HepG2 (cell line): ENCODE measurements around the gene BICDL2. TPM values are rescaled to one million over a fixed set of nuclear protein-coding genes. Genes with fewer than 3 reads are reported as not detected.

ENCODE experiments used
- AGO2 ChIP-seq: fragments of 200-400 bp; formaldehyde crosslinking; optimal IDR thresholded peaks from 2 replicates; pipeline ENCODE3; 2017; ENCODE audit warnings: mild to moderate bottlenecking, low read depth, low read length, moderate library complexity
- CENPX ChIP-seq: sonication (generic); formaldehyde crosslinking; IDR thresholded peaks from 2 replicates; pipeline ENCODE4 v1.9.0; 2021; ENCODE audit warnings: mild to moderate bottlenecking, missing genetic modification reagents, moderate library complexity
- CREB1 ChIP-seq, 2 experiments: fragments of 450-650 bp in 1 of 2; IDR thresholded peaks; 2 replicates each; pipeline ENCODE4 v1.6.1; 2016 to 2017; ENCODE audit warnings: control low read depth in 1 of 2, mild to moderate bottlenecking in 1 of 2, missing compliant biosample characterization in 1 of 2, missing genetic modification characterization in 1 of 2
- MAFK ChIP-seq, 2 experiments: IDR thresholded peaks in 1 of 2; conservative IDR thresholded peaks in 1 of 2; 2 replicates each; pipeline ENCODE4 v1.6.1; 2011; ENCODE audit warnings: improper control_type of control experiment in 2 of 2, low read length in 2 of 2
- MTA3 ChIP-seq: sonication (generic); formaldehyde crosslinking; IDR thresholded peaks from 2 replicates; pipeline ENCODE4 v1.4.0; 2020; ENCODE audit warnings: missing genetic modification reagents
- PITX1 ChIP-seq: sonication (generic); formaldehyde crosslinking; IDR thresholded peaks from 2 replicates; pipeline ENCODE4 v1.5.1; 2020; ENCODE audit warnings: mild to moderate bottlenecking, missing genetic modification reagents
- POGZ ChIP-seq: sonication (generic); formaldehyde crosslinking; IDR thresholded peaks from 2 replicates; pipeline ENCODE4 v1.4.0; 2020; ENCODE audit warnings: mild to moderate bottlenecking, missing genetic modification reagents
- RARG ChIP-seq: sonication (generic); formaldehyde crosslinking; IDR thresholded peaks from 2 replicates; pipeline ENCODE4 v1.4.0; 2020; ENCODE audit warnings: low read depth, mild to moderate bottlenecking, missing genetic modification reagents
- SIX1 ChIP-seq: sonication (generic); formaldehyde crosslinking; IDR thresholded peaks from 2 replicates; pipeline ENCODE4 v1.4.0; 2020; ENCODE audit warnings: missing genetic modification reagents, borderline replicate concordance
- SMAD1 ChIP-seq: sonication (generic); formaldehyde crosslinking; IDR thresholded peaks from 2 replicates; pipeline ENCODE4 v1.4.0; 2020; ENCODE audit warnings: missing genetic modification reagents, low read depth, mild to moderate bottlenecking, borderline replicate concordance
- SP5 ChIP-seq: IDR thresholded peaks from 2 replicates; pipeline ENCODE4 v1.6.1; 2016; ENCODE audit warnings: low read depth, borderline replicate concordance
- THAP7 ChIP-seq: sonication (generic); formaldehyde crosslinking; IDR thresholded peaks from 2 replicates; pipeline ENCODE4 v1.8.1; 2023; ENCODE audit warnings: mild to moderate bottlenecking, missing genetic modification reagents
- ZFP37 ChIP-seq: sonication (generic); formaldehyde crosslinking; IDR thresholded peaks from 2 replicates; pipeline ENCODE4 v1.4.0; 2020; ENCODE audit warnings: missing genetic modification reagents, borderline replicate concordance
- ZNF142 ChIP-seq: sonication (generic); formaldehyde crosslinking; IDR thresholded peaks from 2 replicates; pipeline ENCODE4 v1.4.0; 2020; ENCODE audit warnings: missing genetic modification reagents
- ZNF205 ChIP-seq: IDR thresholded peaks from 2 replicates; pipeline ENCODE4 v1.6.1; 2018; ENCODE audit warnings: missing biosample characterization, missing genetic modification reagents
- ZNF569 ChIP-seq: sonication (generic); formaldehyde crosslinking; IDR thresholded peaks from 2 replicates; pipeline ENCODE4 v1.5.0; 2020; ENCODE audit warnings: mild to moderate bottlenecking, missing genetic modification reagents, moderate library complexity, borderline replicate concordance
- ZNF790 ChIP-seq: sonication (generic); formaldehyde crosslinking; IDR thresholded peaks from 2 replicates; pipeline ENCODE4 v1.8.0; 2022; ENCODE audit warnings: missing genetic modification reagents, mild to moderate bottlenecking, borderline replicate concordance
- polyA plus RNA-seq, 8 experiments: library from polyadenylated mRNA; depleted of rRNA in 3 of 8; stranded (reverse) in 7 of 8; unstranded in 1 of 8; fragments of >200 nt; fragmentation: Illumina TruSeq in 4 of 8; extraction: Trizol in 4 of 8; gene quantifications; 2 replicates each; pipeline versions ENCODE4 v1.2.1 to v1.2.3, GENCODE V29; 2011 to 2016; ENCODE audit warnings: low read depth in 4 of 8, missing spikeins in 1 of 8, mixed read lengths in 1 of 8; ENCODE audit not compliant: insufficient read depth in 1 of 8
- total RNA-seq, 5 experiments: library from RNA; depleted of rRNA; stranded (reverse); fragments of >200 nt; fragmentation: Illumina TruSeq; extraction: Trizol; gene quantifications; 2 replicates each; pipeline ENCODE4 v1.2.3, GENCODE V29; 2016; ENCODE audit warnings: low read depth in 1 of 5
- TF ChIP-seq, protein P1 (sequence below): sonication (generic); formaldehyde crosslinking; IDR thresholded peaks from 2 replicates; pipeline ENCODE4 v1.4.0; 2020; ENCODE audit warnings: mild to moderate bottlenecking, missing genetic modification reagents
- TF ChIP-seq, protein P2 (sequence below): sonication (generic); formaldehyde crosslinking; IDR thresholded peaks from 2 replicates; pipeline ENCODE4 v1.4.0; 2020; ENCODE audit warnings: missing genetic modification reagents
- TF ChIP-seq, protein P3 (sequence below): sonication (generic); formaldehyde crosslinking; IDR thresholded peaks from 2 replicates; pipeline ENCODE4 v1.8.0; 2022; ENCODE audit warnings: mild to moderate bottlenecking, missing genetic modification reagents, moderate library complexity

BICDL2 gene
- total and polyA plus RNA-seq, 2 of the 13 experiments (the other 11 are each of a cell fraction or from before 2014, with no cell fraction given): 0.12 TPM; not detected in 1

GRCh38 chr16:3009568-3010390 is 27.0 kb downstream of the BICDL2 start (continued):
- TF ChIP-seq ZNF142 (CRISPR knock-in tag) (no peak), ZNF790 (CRISPR knock-in tag) (no peak), AGO2 (peak; percentile 36), MAFK (conservative IDR thresholded peaks at IDR 0.05 in 1 of 2, IDR thresholded peaks at IDR 0.05 in 1 of 2; ENCODE audit: low read length in 2 of 2) (no peak), SP5 (CRISPR knock-in tag) (0 out of 2 replicates have a peak, but pooled peaks have one; percentile 31), RARG (CRISPR knock-in tag) (no peak), ZNF569 (CRISPR knock-in tag) (no peak), MTA3 (no peak), CREB1 (IDR thresholded peaks at IDR 0.05) (no peak), CREB1 (CRISPR knock-in tag; IDR thresholded peaks at IDR 0.05) (no peak), ZNF205 (CRISPR knock-in tag) (no peak), CENPX (CRISPR knock-in tag) (no peak), POGZ (CRISPR knock-in tag) (no peak), THAP7 (CRISPR knock-in tag) (no peak), SIX1 (CRISPR knock-in tag) (peak; percentile 76; the same call in 1 of the 2 replicates), PITX1 (CRISPR knock-in tag) (no peak), ZFP37 (no peak), SMAD1 (no peak)
- TF ChIP-seq, protein P1, sequence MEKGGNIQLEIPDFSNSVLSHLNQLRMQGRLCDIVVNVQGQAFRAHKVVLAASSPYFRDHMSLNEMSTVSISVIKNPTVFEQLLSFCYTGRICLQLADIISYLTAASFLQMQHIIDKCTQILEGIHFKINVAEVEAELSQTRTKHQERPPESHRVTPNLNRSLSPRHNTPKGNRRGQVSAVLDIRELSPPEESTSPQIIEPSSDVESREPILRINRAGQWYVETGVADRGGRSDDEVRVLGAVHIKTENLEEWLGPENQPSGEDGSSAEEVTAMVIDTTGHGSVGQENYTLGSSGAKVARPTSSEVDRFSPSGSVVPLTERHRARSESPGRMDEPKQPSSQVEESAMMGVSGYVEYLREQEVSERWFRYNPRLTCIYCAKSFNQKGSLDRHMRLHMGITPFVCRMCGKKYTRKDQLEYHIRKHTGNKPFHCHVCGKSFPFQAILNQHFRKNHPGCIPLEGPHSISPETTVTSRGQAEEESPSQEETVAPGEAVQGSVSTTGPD (CRISPR knock-in tag): no peak
- TF ChIP-seq, protein P2, sequence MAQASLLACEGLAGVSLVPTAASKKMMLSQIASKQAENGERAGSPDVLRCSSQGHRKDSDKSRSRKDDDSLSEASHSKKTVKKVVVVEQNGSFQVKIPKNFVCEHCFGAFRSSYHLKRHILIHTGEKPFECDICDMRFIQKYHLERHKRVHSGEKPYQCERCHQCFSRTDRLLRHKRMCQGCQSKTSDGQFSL (CRISPR knock-in tag): peak; percentile 76; the same call in 1 of the 2 replicates
- TF ChIP-seq, protein P3, sequence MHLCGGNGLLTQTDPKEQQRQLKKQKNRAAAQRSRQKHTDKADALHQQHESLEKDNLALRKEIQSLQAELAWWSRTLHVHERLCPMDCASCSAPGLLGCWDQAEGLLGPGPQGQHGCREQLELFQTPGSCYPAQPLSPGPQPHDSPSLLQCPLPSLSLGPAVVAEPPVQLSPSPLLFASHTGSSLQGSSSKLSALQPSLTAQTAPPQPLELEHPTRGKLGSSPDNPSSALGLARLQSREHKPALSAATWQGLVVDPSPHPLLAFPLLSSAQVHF (CRISPR knock-in tag): no peak
